Prostate gland (tissue), 2 donors: ENCODE results near the gene EXO1. TPM values are rescaled to one million over a fixed set of nuclear protein-coding genes. Genes with fewer than 3 reads are reported as not detected.
"Not testable (repeated sequence)": the region's sequence is repeated elsewhere in the genome, so short reads cannot be mapped to it uniquely, and the experiment has no call there.

Experiments used
- DNase-seq: peaks from one replicate; pipeline ENCODE4 v3.0.0-alpha.2; 2019; ENCODE audit warnings: low spot score
- H3K27ac ChIP-seq, 2 donors: fragments of 200-600 bp; sonication (generic); 2 replicates each; pipeline ENCODE4 v1.5.1; 2017 to 2019
- H3K27me3 ChIP-seq: fragments of 200-600 bp; sonication (generic); replicated peaks from 2 replicates; pipeline ENCODE4 v1.5.1; 2019; ENCODE audit not compliant: insufficient read depth
- H3K36me3 ChIP-seq, 2 donors: fragments of 200-600 bp; sonication (generic); 1 replicate in 1 of 2; 2 replicates in 1 of 2; pipeline versions ENCODE4 v1.5.1 to v1.8.1; 2017 to 2019
- H3K4me1 ChIP-seq: fragments of 200-600 bp; sonication (generic); replicated peaks from 2 replicates; pipeline ENCODE4 v1.5.1; 2019
- H3K4me3 ChIP-seq, 2 donors: fragments of 200-600 bp; sonication (generic); 2 replicates each; pipeline ENCODE4 v1.5.1; 2017 to 2019
- H3K9me3 ChIP-seq: fragments of 200-600 bp; sonication (generic); 2 replicates; pipeline ENCODE4 v1.5.1; 2017
- CTCF ChIP-seq, 4 experiments: fragments of 200-600 bp in 2 of 4; fragments of 450-650 bp in 2 of 4; sonication (generic) in 2 of 4; IDR thresholded peaks; 1 replicate in 3 of 4; 2 replicates in 1 of 4; pipeline ENCODE4 v1.5.1; 2016 to 2019; ENCODE audit warnings: antibody characterized with exemption in 4 of 4, mild to moderate bottlenecking in 2 of 4, moderate library complexity in 2 of 4
- POLR2A ChIP-seq: fragments of 450-650 bp; IDR thresholded peaks from one replicate; pipeline ENCODE4 v1.6.1; 2016; ENCODE audit warnings: antibody characterized with exemption, mild to moderate bottlenecking
- POLR2AphosphoS5 ChIP-seq: sonication (generic); formaldehyde crosslinking; IDR thresholded peaks from one replicate; pipeline ENCODE4 v1.6.1; 2017; ENCODE audit warnings: antibody characterized with exemption
- WGBS: methylation state at CpG from one replicate; pipeline ENCODE4 v1.1.5; 2018; 5-methylcytosine and 5-hydroxymethylcytosine counted together
- intact Hi-C: fragments of 100-400 bp; cut with DNase I; formaldehyde crosslinking; loops from one replicate; pipeline ENCODE4 v1.14.2; 2022
- total RNA-seq, 2 donors: library from RNA; depleted of rRNA; stranded (reverse); fragments of >200 nt; gene quantifications; one replicate each; pipeline ENCODE4 v1.1.0, GENCODE V29; 2016

Gene EXO1
- 1 to 10 TPM in 1 of 2 donors, under 1 TPM in 1; 0.36 to 3.1 TPM for total RNA-seq

DNA sequence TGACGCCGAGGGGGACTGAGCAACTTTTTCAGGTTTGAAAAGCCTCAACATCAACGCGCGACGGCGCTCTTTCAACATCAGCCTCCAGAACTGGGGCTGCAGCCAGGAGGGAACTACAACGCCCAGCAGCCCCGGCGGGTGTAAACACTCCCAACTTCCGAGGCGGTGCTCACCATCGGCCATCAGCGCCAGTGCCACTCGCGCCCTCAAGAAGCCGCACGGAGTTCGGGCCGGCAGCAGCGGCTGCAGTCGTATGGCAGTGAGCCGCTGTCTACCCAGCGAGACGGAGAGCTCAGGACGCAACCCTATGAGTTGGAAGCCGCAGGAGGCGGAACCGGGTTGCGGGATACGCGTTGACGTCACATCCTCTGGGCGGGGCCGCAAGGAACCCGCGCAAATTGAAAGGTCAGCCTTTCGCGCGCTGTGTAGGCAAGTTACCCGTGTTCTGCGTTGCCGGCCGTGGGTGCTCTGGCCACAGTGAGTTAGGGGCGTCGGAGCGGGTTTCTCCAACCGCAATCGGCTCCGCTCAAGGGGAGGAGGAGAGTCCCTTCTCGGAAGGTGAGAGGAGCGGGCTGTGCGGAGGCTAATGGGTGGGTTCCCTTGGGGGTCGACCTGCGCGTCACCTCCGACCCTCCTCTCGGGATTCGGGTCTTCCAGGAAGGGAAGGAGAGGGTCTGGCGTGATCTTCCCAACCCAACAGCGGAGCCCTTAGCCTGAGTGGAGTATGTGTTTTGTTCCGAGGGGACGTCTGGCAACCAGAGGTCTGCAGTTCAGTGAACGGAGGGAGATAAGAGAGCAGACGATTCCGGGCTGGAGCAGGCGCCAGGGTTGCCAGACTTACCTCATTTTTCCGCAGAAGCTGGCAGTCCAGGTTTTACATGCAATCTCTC, at the start of gene EXO1:
Gene EXO1 (plus strand): TSS at position 409 of the 890 bp plus-strand sequence. CDS start 2,222 bp downstream, outside the sequence.
- intact Hi-C loops, result no loop called here
- peak in 2 of 4 experiments; percentile 33 to 42 for TF ChIP-seq CTCF (IDR thresholded peaks at IDR 0.05)
- no peak for TF ChIP-seq POLR2A
- TF ChIP-seq POLR2AphosphoS5, result peak; percentile 90
- no peaks in the 10 kb centered on the region for H3K36me3 ChIP-seq
- DNase-seq, result peak; percentile 79
- H3K4me3 ChIP-seq, result peak within 1 kb of the TSS; percentile 59 to 87
- H3K27me3 ChIP-seq, result no peaks in the 10 kb centered on the region
- no peaks in the 10 kb centered on the region for H3K9me3 ChIP-seq
- H3K27ac ChIP-seq, result peak within 1 kb of the TSS; percentile 97 to 99
- WGBS, result 1% methylated on average over 57 of the region's 68 CpGs
- H3K4me1 ChIP-seq, result no peaks in the 10 kb centered on the region

- H3K4me1 ChIP-seq, result no peaks in the 10 kb centered on the region
- no peak overlapping the region for H3K4me3 ChIP-seq
- H3K36me3 ChIP-seq, result no peaks in the 10 kb centered on the region
- no peaks in the 10 kb centered on the region for H3K9me3 ChIP-seq
- intact Hi-C loops, result no loop called here
- WGBS, result 96% methylated on average over 1 of the region's 1 CpG
- no peaks in the 10 kb centered on the region for H3K27me3 ChIP-seq
- no peak for DNase-seq
- no peak overlapping the region for H3K27ac ChIP-seq
- TF ChIP-seq CTCF (IDR thresholded peaks at IDR 0.05), result no peak
- no peak for TF ChIP-seq POLR2AphosphoS5
- TF ChIP-seq POLR2A, result no peak
Observed at GRCh38 chr1:241799416-241799815, 48.6 kb upstream of the EXO1 start.

- no peaks in the 10 kb centered on the region for H3K27me3 ChIP-seq
- no peaks in the 10 kb centered on the region for H3K4me1 ChIP-seq
- H3K27ac ChIP-seq, result no peak overlapping the region
- H3K36me3 ChIP-seq, result no peaks in the 10 kb centered on the region
- no peak overlapping the region for H3K4me3 ChIP-seq
- TF ChIP-seq POLR2AphosphoS5 (no peak), POLR2A (no peak), CTCF (IDR thresholded peaks at IDR 0.05) (no peak)
- H3K9me3 ChIP-seq, result no peaks in the 10 kb centered on the region
- intact Hi-C loops, result no loop called here
- 81% methylated on average over 3 of the region's 3 CpGs for WGBS
- no peak for DNase-seq
Observed at GRCh38 chr1:241800640-241801039, 47.4 kb upstream of the EXO1 start.

GRCh38 chr1:241802863-241803262, 45.1 kb upstream of the EXO1 start:
- intact Hi-C loops, result no loop called here
- Histone ChIP-seq H3K36me3 (no peaks in the 10 kb centered on the region), H3K9me3 (no peaks in the 10 kb centered on the region), H3K27ac (no peak overlapping the region), H3K4me1 (no peaks in the 10 kb centered on the region), H3K4me3 (no peak overlapping the region), H3K27me3 (no peaks in the 10 kb centered on the region)
- TF ChIP-seq POLR2AphosphoS5 (no peak), CTCF (IDR thresholded peaks at IDR 0.05) (no peak), POLR2A (no peak)
- WGBS, result 79% methylated on average over 3 of the region's 3 CpGs
- DNase-seq, result no peak

- H3K4me3 ChIP-seq, H3K27ac ChIP-seq, DNase-seq, intact Hi-C loops, H3K4me1 ChIP-seq, H3K36me3 ChIP-seq, H3K27me3 ChIP-seq, H3K9me3 ChIP-seq: not testable (repeated sequence)
- WGBS, result 88% methylated on average over 4 of the region's 4 CpGs
Observed at GRCh38 chr1:241804706-241805105, 43.3 kb upstream of the EXO1 start.
